Heart left ventricle (tissue), 13 donors: ENCODE results near the gene UBAP1.

Experiments
- POLR2A ChIP-seq, 2 donors: fragments of 450-650 bp; IDR thresholded peaks; one replicate each; pipeline ENCODE4 v1.6.1; 2017; ENCODE audit warnings: antibody characterized with exemption in 2 of 2, mild to moderate bottlenecking in 2 of 2, moderate library complexity in 2 of 2
- TF ChIP-seq, protein P1 (sequence below), 12 donors: fragments of 200-600 bp; sonication (generic) in 4 of 12; IDR thresholded peaks; one replicate each; pipeline versions ENCODE4 v1.5.0 to v1.8.0; 2018 to 2022; ENCODE audit warnings: antibody characterized with exemption in 12 of 12, mild to moderate bottlenecking in 5 of 12
- donor health status: ischemic (EF 13 %, LVEDD 7.1; RV severe dilation, severe dysfunction).
- donor health status: DM: no; HTN: yes; CAD: no.
- donor health status: DM: no; HTN: no; CAD: no.
- donor health status: ischemic (EF 25% LVEDD 6.9; RV normal size, moderate dysfunction).
- donor health status: ischemic (EF 25% LVEDD 5.7; RV mildly dilated, moderate dysfunction).
- donor health status: ischemic (EF 35%, LVEDD 5.7; RV mildly dilated, moderate dysfunction).
- donor health status: nonischemic (EF 11% LVEDD 7.7; RV severe dilation, severe dysfunction).
- donor health status: DM: yes; HTN: yes; CAD: no.
- donor health status: PGD.
- donor health status: ischemic (EF 29% LVEDD 5.4; RV normal size, mild dysfunction).
- donor health status: nonischemic (EF 23%, LVEDD 6.1; RV moderate dilation, normal function).

DNA sequence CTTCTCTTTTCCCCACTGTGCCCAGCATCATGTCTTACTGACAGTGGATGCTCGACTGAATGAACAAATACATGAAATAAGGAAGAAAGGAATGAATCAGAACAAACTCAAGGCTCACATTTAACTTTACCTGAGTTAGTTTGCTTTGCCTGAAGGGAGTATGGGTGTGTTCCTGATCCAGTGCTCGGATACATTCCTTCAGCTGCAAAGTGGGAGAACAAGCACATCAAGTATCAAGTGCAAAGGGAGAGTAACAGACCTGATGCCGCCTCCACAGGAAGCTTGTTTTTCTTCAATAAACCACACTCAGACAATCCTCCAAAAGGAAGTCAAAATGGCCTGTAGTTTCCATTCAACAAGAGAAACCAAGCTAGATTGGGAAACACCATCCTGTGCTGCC is 84.1 kb downstream of the UBAP1 start:
- TF ChIP-seq POLR2A (IDR thresholded peaks at IDR 0.05), result no peak
- TF ChIP-seq, protein P1, sequence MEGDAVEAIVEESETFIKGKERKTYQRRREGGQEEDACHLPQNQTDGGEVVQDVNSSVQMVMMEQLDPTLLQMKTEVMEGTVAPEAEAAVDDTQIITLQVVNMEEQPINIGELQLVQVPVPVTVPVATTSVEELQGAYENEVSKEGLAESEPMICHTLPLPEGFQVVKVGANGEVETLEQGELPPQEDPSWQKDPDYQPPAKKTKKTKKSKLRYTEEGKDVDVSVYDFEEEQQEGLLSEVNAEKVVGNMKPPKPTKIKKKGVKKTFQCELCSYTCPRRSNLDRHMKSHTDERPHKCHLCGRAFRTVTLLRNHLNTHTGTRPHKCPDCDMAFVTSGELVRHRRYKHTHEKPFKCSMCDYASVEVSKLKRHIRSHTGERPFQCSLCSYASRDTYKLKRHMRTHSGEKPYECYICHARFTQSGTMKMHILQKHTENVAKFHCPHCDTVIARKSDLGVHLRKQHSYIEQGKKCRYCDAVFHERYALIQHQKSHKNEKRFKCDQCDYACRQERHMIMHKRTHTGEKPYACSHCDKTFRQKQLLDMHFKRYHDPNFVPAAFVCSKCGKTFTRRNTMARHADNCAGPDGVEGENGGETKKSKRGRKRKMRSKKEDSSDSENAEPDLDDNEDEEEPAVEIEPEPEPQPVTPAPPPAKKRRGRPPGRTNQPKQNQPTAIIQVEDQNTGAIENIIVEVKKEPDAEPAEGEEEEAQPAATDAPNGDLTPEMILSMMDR (IDR thresholded peaks at IDR 0.05), result no peak
